ENCODE results near the gene IPO11. TPM values are rescaled to one million over a fixed set of nuclear protein-coding genes. Genes with fewer than 3 reads are reported as not detected.

Gene IPO11
- total and polyA plus RNA-seq, 2 of the 13 experiments (the other 11 are each of a cell fraction or from before 2014, with no cell fraction given): 13.9 to 24.4 TPM

DNA sequence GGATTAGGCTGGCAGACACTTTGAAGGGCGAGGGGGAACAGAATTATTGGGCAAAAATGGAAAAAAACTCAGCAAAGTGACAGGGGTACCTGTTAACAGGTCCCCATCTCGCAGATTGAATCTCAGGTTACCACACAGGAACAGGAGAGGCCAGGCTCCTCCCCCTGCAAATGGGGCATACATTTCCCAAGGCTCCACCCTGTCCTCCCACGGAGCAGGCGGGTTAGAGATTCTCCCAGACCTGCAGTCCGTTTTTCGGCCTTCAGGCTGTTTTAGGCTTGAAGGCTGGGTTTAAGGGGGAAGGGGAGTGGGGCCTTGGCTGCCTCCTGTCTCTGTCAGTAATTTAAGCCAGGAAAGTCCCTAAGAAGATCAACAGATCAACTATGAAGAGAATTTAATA, 208.7 kb downstream of the IPO11 start:
- H3K27ac ChIP-seq (ENCODE audit: extremely low read length, insufficient read depth, low read length): no peak overlapping the region
- H3K9me3 ChIP-seq (ENCODE audit: low read length): no peaks in the 10 kb centered on the region
- H3K79me2 ChIP-seq (ENCODE audit: insufficient read depth, low read length): no peaks in the 10 kb centered on the region
- no peak overlapping the region for H3K4me2 ChIP-seq (ENCODE audit: low read depth, low read length)
- H3K4me1 ChIP-seq (ENCODE audit: insufficient read depth, low read length): no peaks in the 10 kb centered on the region
- no peaks in the 10 kb centered on the region for H3K36me3 ChIP-seq (replicated peaks in 1 of 2; ENCODE audit: control insufficient read depth in 1 of 2, insufficient read depth in 2 of 2, low read length in 2 of 2)
- in situ Hi-C loops (cut with HindIII; ENCODE audit: extremely low pct_ligation_motif_present, low pct_unique_long_range_greater_than_20kb) (no loop called here), intact Hi-C loops (cut with micrococcal nuclease; ENCODE audit: unreplicated experiment) (no loop called here)
- H4K20me1 ChIP-seq (ENCODE audit: insufficient read depth, low read length): no peaks in the 10 kb centered on the region
- H3K27me3 ChIP-seq (ENCODE audit: control insufficient read depth in 1 of 2, insufficient read depth in 2 of 2, low read length in 2 of 2): no peaks in the 10 kb centered on the region
- over 99% methylated on average over 5 of the region's 6 CpGs for WGBS (ENCODE audit: low lambda C conversion rate)
- ChIA-PET CTCF (ENCODE audit: low intra/inter-chr PET ratio, low total read pairs) (no interaction called here), POLR2A (no interaction called here)
- no TSS peak for BruUV-seq (replicated peaks)
- no peak overlapping the region for H3K4me3 ChIP-seq (replicated peaks in 1 of 3; ENCODE audit: insufficient read depth in 1 of 3, low read depth in 2 of 3, low read length in 3 of 3)
- no peak overlapping the region for H3K9ac ChIP-seq (ENCODE audit: insufficient read depth, low read depth, low read length)
- no peak overlapping the region for H2AFZ ChIP-seq (ENCODE audit: low read length)
- no peak for DNase-seq (ENCODE audit: low spot score)
- no peak for ATAC-seq
- TF ChIP-seq HOXA9 (CRISPR knock-in tag; IDR thresholded peaks at IDR 0.05; ENCODE audit: borderline replicate concordance): no peak
- no peak for TF ChIP-seq SATB2 (CRISPR knock-in tag; IDR thresholded peaks at IDR 0.05)
- TF ChIP-seq, protein P1, sequence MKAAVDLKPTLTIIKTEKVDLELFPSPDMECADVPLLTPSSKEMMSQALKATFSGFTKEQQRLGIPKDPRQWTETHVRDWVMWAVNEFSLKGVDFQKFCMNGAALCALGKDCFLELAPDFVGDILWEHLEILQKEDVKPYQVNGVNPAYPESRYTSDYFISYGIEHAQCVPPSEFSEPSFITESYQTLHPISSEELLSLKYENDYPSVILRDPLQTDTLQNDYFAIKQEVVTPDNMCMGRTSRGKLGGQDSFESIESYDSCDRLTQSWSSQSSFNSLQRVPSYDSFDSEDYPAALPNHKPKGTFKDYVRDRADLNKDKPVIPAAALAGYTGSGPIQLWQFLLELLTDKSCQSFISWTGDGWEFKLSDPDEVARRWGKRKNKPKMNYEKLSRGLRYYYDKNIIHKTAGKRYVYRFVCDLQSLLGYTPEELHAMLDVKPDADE (CRISPR knock-in tag; IDR thresholded peaks at IDR 0.05): no peak
- TF ChIP-seq, protein P2, sequence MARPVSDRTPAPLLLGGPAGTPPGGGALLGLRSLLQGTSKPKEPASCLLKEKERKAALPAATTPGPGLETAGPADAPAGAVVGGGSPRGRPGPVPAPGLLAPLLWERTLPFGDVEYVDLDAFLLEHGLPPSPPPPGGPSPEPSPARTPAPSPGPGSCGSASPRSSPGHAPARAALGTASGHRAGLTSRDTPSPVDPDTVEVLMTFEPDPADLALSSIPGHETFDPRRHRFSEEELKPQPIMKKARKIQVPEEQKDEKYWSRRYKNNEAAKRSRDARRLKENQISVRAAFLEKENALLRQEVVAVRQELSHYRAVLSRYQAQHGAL (CRISPR knock-in tag; IDR thresholded peaks at IDR 0.05; ENCODE audit: not compliant biosample characterization): no peak
- TF ChIP-seq SRSF4 (IDR thresholded peaks at IDR 0.05; ENCODE audit: low read depth, low read length, poor library complexity, severe bottlenecking): no peak
- no peak for TF ChIP-seq SRY (CRISPR knock-in tag; IDR thresholded peaks at IDR 0.05)
- TF ChIP-seq NFAT5 (CRISPR knock-in tag; IDR thresholded peaks at IDR 0.05): no peak
- no peak for TF ChIP-seq ZNF230 (CRISPR knock-in tag; IDR thresholded peaks at IDR 0.05)
- no peak for TF ChIP-seq ZNF547 (CRISPR knock-in tag; IDR thresholded peaks at IDR 0.05)
- TF ChIP-seq ZSCAN29 (CRISPR knock-in tag; conservative IDR thresholded peaks at IDR 0.05): no peak
- no peak for FAIRE-seq

All from HepG2 (cell line).